HepG2 (cell line): Measurements from ENCODE around the gene ARIH2. TPM values are rescaled to one million over a fixed set of nuclear protein-coding genes. Genes with fewer than 3 reads are reported as not detected.

ENCODE experiments used
- AGO1 ChIP-seq: fragments of 200-400 bp; formaldehyde crosslinking; IDR thresholded peaks from 2 replicates; pipeline ENCODE4 v1.6.1; 2017; ENCODE audit warnings: mild to moderate bottlenecking, low read depth, low read length, moderate library complexity; ENCODE audit not compliant: poor library complexity, severe bottlenecking
- AGO2 ChIP-seq: fragments of 200-400 bp; formaldehyde crosslinking; optimal IDR thresholded peaks from 2 replicates; pipeline ENCODE3; 2017; ENCODE audit warnings: mild to moderate bottlenecking, low read depth, low read length, moderate library complexity
- DNMT1 ChIP-seq: sonication (generic); formaldehyde crosslinking; IDR thresholded peaks from 2 replicates; pipeline ENCODE4 v1.5.1; 2020; ENCODE audit warnings: mild to moderate bottlenecking, missing genetic modification reagents
- IRF2 ChIP-seq: IDR thresholded peaks from 2 replicates; pipeline ENCODE4 v1.6.1; 2018; ENCODE audit warnings: missing genetic modification reagents, missing compliant biosample characterization
- JUN ChIP-seq: sonication (generic); formaldehyde crosslinking; IDR thresholded peaks from 2 replicates; pipeline ENCODE4 v1.4.0; 2020; ENCODE audit warnings: mild to moderate bottlenecking, missing genetic modification reagents
- NONO ChIP-seq, 2 experiments: fragments of 450-650 bp in 1 of 2; sonication (generic) in 1 of 2; formaldehyde crosslinking in 1 of 2; IDR thresholded peaks in 1 of 2; conservative IDR thresholded peaks in 1 of 2; 2 replicates each; pipeline versions ENCODE4 v1.6.1 to v1.8.0; 2017 to 2022; ENCODE audit warnings: mild to moderate bottlenecking in 1 of 2, missing genetic modification reagents in 1 of 2, moderate library complexity in 1 of 2
- NR2C2 ChIP-seq: sonication (generic); formaldehyde crosslinking; IDR thresholded peaks from 2 replicates; pipeline ENCODE4 v1.4.0; 2020; ENCODE audit warnings: missing genetic modification reagents, mild to moderate bottlenecking, moderate library complexity, borderline replicate concordance
- SATB2 ChIP-seq: sonication (generic); formaldehyde crosslinking; IDR thresholded peaks from 2 replicates; pipeline ENCODE4 v1.5.0; 2020; ENCODE audit warnings: missing genetic modification reagents
- STAT5B ChIP-seq: sonication (generic); formaldehyde crosslinking; IDR thresholded peaks from 2 replicates; pipeline ENCODE4 v1.4.0; 2020; ENCODE audit warnings: missing genetic modification reagents
- XRCC5 ChIP-seq: fragments of 200-400 bp; formaldehyde crosslinking; optimal IDR thresholded peaks from 2 replicates; pipeline ENCODE3; 2017; ENCODE audit warnings: mild to moderate bottlenecking, low read length
- ZIK1 ChIP-seq: sonication (generic); formaldehyde crosslinking; IDR thresholded peaks from 2 replicates; pipeline ENCODE4 v1.5.0; 2020; ENCODE audit warnings: mild to moderate bottlenecking, low read depth, missing genetic modification reagents, borderline replicate concordance
- ZMAT3 ChIP-seq: sonication (generic); formaldehyde crosslinking; conservative IDR thresholded peaks from 2 replicates; pipeline ENCODE4 v1.7.0; 2021; ENCODE audit warnings: missing genetic modification reagents
- ZNF546 ChIP-seq: sonication (generic); formaldehyde crosslinking; conservative IDR thresholded peaks from 2 replicates; pipeline ENCODE4 v1.8.1; 2023; ENCODE audit warnings: mild to moderate bottlenecking, missing genetic modification reagents
- ZNF564 ChIP-seq: sonication (generic); formaldehyde crosslinking; IDR thresholded peaks from 2 replicates; pipeline ENCODE4 v1.8.1; 2023; ENCODE audit warnings: mild to moderate bottlenecking, missing genetic modification reagents
- ZNF646 ChIP-seq: sonication (generic); formaldehyde crosslinking; IDR thresholded peaks from 2 replicates; pipeline ENCODE4 v1.9.0; 2021; ENCODE audit warnings: mild to moderate bottlenecking, missing genetic modification reagents
- ZNF704 ChIP-seq: sonication (generic); formaldehyde crosslinking; IDR thresholded peaks from 2 replicates; pipeline ENCODE4 v1.8.1; 2023; ENCODE audit warnings: mild to moderate bottlenecking, inconsistent platforms, moderate library complexity, missing genetic modification reagents, borderline replicate concordance
- ZNF780A ChIP-seq: sonication (generic); formaldehyde crosslinking; IDR thresholded peaks from 2 replicates; pipeline ENCODE4 v1.8.0; 2022; ENCODE audit warnings: mild to moderate bottlenecking, missing genetic modification reagents, moderate library complexity
- polyA plus RNA-seq, 8 experiments: library from polyadenylated mRNA; depleted of rRNA in 3 of 8; stranded (reverse) in 7 of 8; unstranded in 1 of 8; fragments of >200 nt; fragmentation: Illumina TruSeq in 4 of 8; extraction: Trizol in 4 of 8; gene quantifications; 2 replicates each; pipeline versions ENCODE4 v1.2.1 to v1.2.3, GENCODE V29; 2011 to 2016; ENCODE audit warnings: low read depth in 4 of 8, missing spikeins in 1 of 8, mixed read lengths in 1 of 8; ENCODE audit not compliant: insufficient read depth in 1 of 8
- total RNA-seq, 5 experiments: library from RNA; depleted of rRNA; stranded (reverse); fragments of >200 nt; fragmentation: Illumina TruSeq; extraction: Trizol; gene quantifications; 2 replicates each; pipeline ENCODE4 v1.2.3, GENCODE V29; 2016; ENCODE audit warnings: low read depth in 1 of 5
- TF ChIP-seq, protein P1 (sequence below): sonication (generic); formaldehyde crosslinking; IDR thresholded peaks from 2 replicates; pipeline ENCODE4 v1.4.0; 2020; ENCODE audit warnings: missing genetic modification reagents

Gene ARIH2
- total and polyA plus RNA-seq, 2 of the 13 experiments (the other 11 are each of a cell fraction or from before 2014, with no cell fraction given), result 64.8 to 83.3 TPM

DNA sequence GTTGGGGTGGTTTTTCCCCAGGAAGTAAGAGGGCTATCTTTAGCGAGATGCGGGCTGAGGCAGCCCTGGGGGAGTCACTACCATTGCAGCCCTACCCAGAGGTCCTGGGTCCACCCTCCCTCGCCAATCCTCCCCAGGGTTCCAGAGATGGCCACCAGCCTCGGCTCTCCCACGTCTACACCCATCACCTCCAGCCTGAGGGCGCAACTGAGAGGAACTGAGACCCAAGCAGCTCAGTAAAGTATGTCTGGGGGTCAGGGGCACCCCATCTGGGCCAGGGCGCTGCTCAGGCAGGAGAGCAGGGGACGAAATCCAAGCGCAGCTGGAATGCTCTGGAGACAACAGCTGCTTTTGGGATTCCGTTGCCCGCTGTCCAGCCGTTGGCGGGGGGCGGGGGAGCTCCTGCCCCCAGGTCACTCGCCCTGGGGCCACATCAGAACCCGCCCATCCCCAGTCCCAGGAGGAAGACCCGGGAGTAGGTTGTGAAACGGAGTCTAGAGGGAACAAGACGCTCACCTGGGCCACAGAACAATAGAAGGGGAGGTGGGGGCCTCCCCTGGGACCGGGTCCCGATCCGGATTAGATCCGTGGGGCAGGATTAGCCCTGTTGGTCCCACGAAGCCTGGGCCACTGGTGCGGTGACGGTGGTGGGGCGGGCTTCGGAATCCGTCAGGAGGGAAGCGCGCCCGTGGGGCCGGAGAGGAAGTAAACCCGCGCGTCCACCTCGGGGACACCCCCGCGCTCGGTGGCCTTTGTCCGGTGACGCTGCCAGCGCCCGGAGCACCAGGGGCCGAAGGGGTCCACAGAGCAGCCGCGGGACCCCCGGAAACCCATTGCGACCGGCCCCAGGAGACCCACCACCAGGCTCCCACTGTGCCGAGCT, 101.9 kb downstream of the ARIH2 start (continued):
- TF ChIP-seq ZNF704, result 0 out of 2 replicates have a peak, but pooled peaks have one; percentile 4
- TF ChIP-seq ZNF546 (CRISPR knock-in tag), result no peak; the same call in 1 of the 2 replicates
- TF ChIP-seq ZIK1 (CRISPR knock-in tag), result 0 out of 2 replicates have a peak, but pooled peaks have one; percentile 21
- peak; percentile 10 for TF ChIP-seq XRCC5
- TF ChIP-seq ZNF564 (CRISPR knock-in tag), result 0 out of 2 replicates have a peak, but pooled peaks have one; percentile 31
- no peak for TF ChIP-seq ZNF780A (CRISPR knock-in tag)
- 0 out of 2 replicates have a peak, but pooled peaks have one; percentile 59 for TF ChIP-seq ZMAT3 (CRISPR knock-in tag)
- peak; percentile 24 for TF ChIP-seq AGO1
- TF ChIP-seq NONO (IDR thresholded peaks at IDR 0.05), result no peak
- TF ChIP-seq NONO (CRISPR knock-in tag; conservative IDR thresholded peaks at IDR 0.05), result 0 out of 2 replicates have a peak, but pooled peaks have one; percentile 33
- no peak for TF ChIP-seq SATB2
- 0 out of 2 replicates have a peak, but pooled peaks have one; percentile 2 for TF ChIP-seq NR2C2 (CRISPR knock-in tag)
- TF ChIP-seq AGO2, result peak; percentile 94
- TF ChIP-seq STAT5B, result no peak
- 0 out of 2 replicates have a peak, but pooled peaks have one; percentile 6 for TF ChIP-seq IRF2 (CRISPR knock-in tag)
- TF ChIP-seq JUN, result 0 out of 2 replicates have a peak, but pooled peaks have one; percentile 49
- TF ChIP-seq DNMT1 (CRISPR knock-in tag), result no peak; the same call in 1 of the 2 replicates
- TF ChIP-seq ZNF646 (CRISPR knock-in tag), result 0 out of 2 replicates have a peak, but pooled peaks have one; percentile 17
- TF ChIP-seq, protein P1, sequence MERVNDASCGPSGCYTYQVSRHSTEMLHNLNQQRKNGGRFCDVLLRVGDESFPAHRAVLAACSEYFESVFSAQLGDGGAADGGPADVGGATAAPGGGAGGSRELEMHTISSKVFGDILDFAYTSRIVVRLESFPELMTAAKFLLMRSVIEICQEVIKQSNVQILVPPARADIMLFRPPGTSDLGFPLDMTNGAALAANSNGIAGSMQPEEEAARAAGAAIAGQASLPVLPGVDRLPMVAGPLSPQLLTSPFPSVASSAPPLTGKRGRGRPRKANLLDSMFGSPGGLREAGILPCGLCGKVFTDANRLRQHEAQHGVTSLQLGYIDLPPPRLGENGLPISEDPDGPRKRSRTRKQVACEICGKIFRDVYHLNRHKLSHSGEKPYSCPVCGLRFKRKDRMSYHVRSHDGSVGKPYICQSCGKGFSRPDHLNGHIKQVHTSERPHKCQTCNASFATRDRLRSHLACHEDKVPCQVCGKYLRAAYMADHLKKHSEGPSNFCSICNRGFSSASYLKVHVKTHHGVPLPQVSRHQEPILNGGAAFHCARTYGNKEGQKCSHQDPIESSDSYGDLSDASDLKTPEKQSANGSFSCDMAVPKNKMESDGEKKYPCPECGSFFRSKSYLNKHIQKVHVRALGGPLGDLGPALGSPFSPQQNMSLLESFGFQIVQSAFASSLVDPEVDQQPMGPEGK (CRISPR knock-in tag), result peak; percentile 69; the same call in 1 of the 2 replicates
